Progenitor cell of endocrine pancreas (in vitro differentiated cells): Measurements from ENCODE around the gene HPCAL4. TPM values are rescaled to one million over a fixed set of nuclear protein-coding genes. Genes with fewer than 3 reads are reported as not detected.
A peak's percentile ranks its signal among the peaks of the same experiment; 100 is the strongest.

Source experiments
- DNase-seq: peaks from one replicate; pipeline ENCODE4 v3.0.0; 2021; ENCODE audit warnings: low spot score; ENCODE audit not compliant: unreplicated experiment
- H3K27ac Mint-ChIP-seq: 2 replicates; pipeline ENCODE4 v1.8.0; 2021; ENCODE audit warnings: mild to moderate bottlenecking, moderate library complexity, mixed read lengths
- H3K27me3 Mint-ChIP-seq: 2 replicates; pipeline ENCODE4 v1.8.0; 2021; ENCODE audit warnings: mixed read lengths
- H3K36me3 Mint-ChIP-seq: 2 replicates; pipeline ENCODE4 v1.8.0; 2022; ENCODE audit warnings: mixed read lengths; ENCODE audit not compliant: insufficient read depth
- H3K4me1 Mint-ChIP-seq: 2 replicates; pipeline ENCODE4 v1.8.0; 2021; ENCODE audit warnings: low read depth, mixed read lengths
- H3K4me3 Mint-ChIP-seq: 2 replicates; pipeline ENCODE4 v1.8.0; 2021; ENCODE audit warnings: low read depth, mild to moderate bottlenecking, moderate library complexity, mixed read lengths
- H3K9me3 Mint-ChIP-seq: 2 replicates; pipeline ENCODE4 v1.8.0; 2021; ENCODE audit warnings: low read depth, mixed read lengths
- CTCF ChIP-seq: fragments of 200-600 bp; sonication (generic); IDR thresholded peaks from one replicate; pipeline ENCODE4 v1.5.0; 2021; ENCODE audit warnings: antibody characterized with exemption, mild to moderate bottlenecking; ENCODE audit not compliant: unreplicated experiment
- total RNA-seq: library from RNA; stranded (reverse); gene quantifications from 2 replicates; pipeline ENCODE4 v1.2.1, GENCODE V29; 2021

Gene HPCAL4
- total RNA-seq, 1 donor from 2014 or later, result not detected

GRCh38 chr1:39701049-39701439 lies 9.8 kb upstream of the HPCAL4 start:
- peak overlapping the region; percentile 51 for H3K4me3 Mint-ChIP-seq
- no peaks in the 10 kb centered on the region for H3K36me3 Mint-ChIP-seq
- peaks cover 12% of the 10 kb centered on the region for H3K4me1 Mint-ChIP-seq
- TF ChIP-seq CTCF, result no peak
- peaks cover 62% of the 10 kb centered on the region for H3K27me3 Mint-ChIP-seq
- H3K27ac Mint-ChIP-seq, result peak overlapping the region; percentile 91
- no peak for DNase-seq
- no peaks in the 10 kb centered on the region for H3K9me3 Mint-ChIP-seq

GRCh38 chr1:39700348-39700747 lies 9.1 kb upstream of the HPCAL4 start:
- Mint-ChIP-seq H3K27ac (no peak overlapping the region), H3K36me3 (no peaks in the 10 kb centered on the region), H3K4me3 (no peak overlapping the region), H3K4me1 (peaks cover 12% of the 10 kb centered on the region), H3K27me3 (peaks cover 63% of the 10 kb centered on the region), H3K9me3 (no peaks in the 10 kb centered on the region)
- TF ChIP-seq CTCF, result no peak
- no peak for DNase-seq

- H3K9me3 Mint-ChIP-seq, result no peaks in the 10 kb centered on the region
- H3K36me3 Mint-ChIP-seq, result no peaks in the 10 kb centered on the region
- DNase-seq, result no peak
- H3K4me1 Mint-ChIP-seq, result peaks cover 12% of the 10 kb centered on the region
- no peak for TF ChIP-seq CTCF
- H3K27me3 Mint-ChIP-seq, result peaks cover 68% of the 10 kb centered on the region
- H3K27ac Mint-ChIP-seq, result no peak overlapping the region
- H3K4me3 Mint-ChIP-seq, result no peak overlapping the region
These were observed 8.2 kb upstream of the HPCAL4 start for GRCh38 chr1:39699419-39699818.

GRCh38 chr1:39698568-39698967 lies 7.3 kb upstream of the HPCAL4 start:
- H3K4me3 Mint-ChIP-seq, result no peak overlapping the region
- H3K9me3 Mint-ChIP-seq, result no peaks in the 10 kb centered on the region
- no peak for DNase-seq
- no peak for TF ChIP-seq CTCF
- H3K27me3 Mint-ChIP-seq, result peaks cover 75% of the 10 kb centered on the region
- no peak overlapping the region for H3K27ac Mint-ChIP-seq
- peaks cover 12% of the 10 kb centered on the region for H3K4me1 Mint-ChIP-seq
- H3K36me3 Mint-ChIP-seq, result no peaks in the 10 kb centered on the region

GRCh38 chr1:39696448-39696847 lies 5.2 kb upstream of the HPCAL4 start:
- H3K27ac Mint-ChIP-seq, result no peak overlapping the region
- TF ChIP-seq CTCF, result no peak
- peaks cover 77% of the 10 kb centered on the region for H3K27me3 Mint-ChIP-seq
- no peaks in the 10 kb centered on the region for H3K36me3 Mint-ChIP-seq
- H3K9me3 Mint-ChIP-seq, result no peaks in the 10 kb centered on the region
- H3K4me3 Mint-ChIP-seq, result no peak overlapping the region
- DNase-seq, result no peak
- H3K4me1 Mint-ChIP-seq, result peaks cover 12% of the 10 kb centered on the region
